ENCODE measurements around the gene CDK6.

- TF ChIP-seq, protein P1, sequence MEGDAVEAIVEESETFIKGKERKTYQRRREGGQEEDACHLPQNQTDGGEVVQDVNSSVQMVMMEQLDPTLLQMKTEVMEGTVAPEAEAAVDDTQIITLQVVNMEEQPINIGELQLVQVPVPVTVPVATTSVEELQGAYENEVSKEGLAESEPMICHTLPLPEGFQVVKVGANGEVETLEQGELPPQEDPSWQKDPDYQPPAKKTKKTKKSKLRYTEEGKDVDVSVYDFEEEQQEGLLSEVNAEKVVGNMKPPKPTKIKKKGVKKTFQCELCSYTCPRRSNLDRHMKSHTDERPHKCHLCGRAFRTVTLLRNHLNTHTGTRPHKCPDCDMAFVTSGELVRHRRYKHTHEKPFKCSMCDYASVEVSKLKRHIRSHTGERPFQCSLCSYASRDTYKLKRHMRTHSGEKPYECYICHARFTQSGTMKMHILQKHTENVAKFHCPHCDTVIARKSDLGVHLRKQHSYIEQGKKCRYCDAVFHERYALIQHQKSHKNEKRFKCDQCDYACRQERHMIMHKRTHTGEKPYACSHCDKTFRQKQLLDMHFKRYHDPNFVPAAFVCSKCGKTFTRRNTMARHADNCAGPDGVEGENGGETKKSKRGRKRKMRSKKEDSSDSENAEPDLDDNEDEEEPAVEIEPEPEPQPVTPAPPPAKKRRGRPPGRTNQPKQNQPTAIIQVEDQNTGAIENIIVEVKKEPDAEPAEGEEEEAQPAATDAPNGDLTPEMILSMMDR (IDR thresholded peaks at IDR 0.05; ENCODE audit: low read depth, low read length): no peak
- TF ChIP-seq MAX (IDR thresholded peaks at IDR 0.05; ENCODE audit: low read depth, low read length) (no peak), POLR2A (IDR thresholded peaks at IDR 0.05; ENCODE audit: extremely low read depth, insufficient read length) (no peak)
These were observed 192.6 kb downstream of the CDK6 start for GRCh38 chr7:92643821-92644220.

Measured in NB4 (cell line).